GM18526 (cell line): ENCODE measurements around the gene QRICH2.

Experiments used
- POLR2A ChIP-seq: IDR thresholded peaks from 3 replicates; pipeline ENCODE4 v1.6.1; 2011; ENCODE audit not compliant: insufficient read length; ENCODE audit errors: extremely low read depth

QRICH2 gene

GRCh38 chr17:76248013-76248782, 59.9 kb downstream of the QRICH2 start:
- no peak for TF ChIP-seq POLR2A

- no peak for TF ChIP-seq POLR2A
Measured at GRCh38 chr17:76247304-76247703, 60.8 kb downstream of the QRICH2 start.

GRCh38 chr17:76246080-76247066, 61.7 kb downstream of the QRICH2 start:
- peak; percentile 48 for TF ChIP-seq POLR2A

GRCh38 chr17:76243826-76244679, 64.0 kb downstream of the QRICH2 start:
- TF ChIP-seq POLR2A: no peak

GRCh38 chr17:76241691-76242255, 66.3 kb downstream of the QRICH2 start:
- TF ChIP-seq POLR2A: no peak

GRCh38 chr17:76241204-76241538, 66.9 kb downstream of the QRICH2 start:
- TF ChIP-seq POLR2A: no peak

- no peak for TF ChIP-seq POLR2A
Measured at GRCh38 chr17:76240461-76241203, 67.4 kb downstream of the QRICH2 start, which contains the start of gene RNF157. Gene RNF157 (minus strand): TSS chr17:76240493. CDS start chr17:76240240, 253 bp downstream.

- TF ChIP-seq POLR2A: peak; percentile 22
Measured at GRCh38 chr17:76239538-76240274, 68.4 kb downstream of the QRICH2 start.

- TF ChIP-seq POLR2A: peak; percentile 42
Measured at GRCh38 chr17:76238847-76239537, 69.1 kb downstream of the QRICH2 start.

- no peak for TF ChIP-seq POLR2A
Measured at GRCh38 chr17:76237859-76238313, 70.2 kb downstream of the QRICH2 start.

GRCh38 chr17:76236603-76237002, 71.5 kb downstream of the QRICH2 start:
- TF ChIP-seq POLR2A: no peak

- TF ChIP-seq POLR2A: no peak
Measured at GRCh38 chr17:76235883-76236282, 72.2 kb downstream of the QRICH2 start.

GRCh38 chr17:76234354-76234679, 73.8 kb downstream of the QRICH2 start:
- no peak for TF ChIP-seq POLR2A
